HG03103 (cell line): ENCODE data around the gene ZNF518A.

Source experiments
- ATAC-seq: cut with Tn5 transposase; IDR thresholded peaks from one replicate; pipeline ENCODE4 v1.9.1; 2021; ENCODE audit warnings: low read depth; ENCODE audit not compliant: unreplicated experiment

The ZNF518A gene

GRCh38 chr10:96129387-96130325 lies at the start of gene ZNF518A:
TSS of gene ZNF518A (plus strand) at chr10:96130297. CDS start at chr10:96156323, 26,026 bp downstream.
- peak; percentile 67 for ATAC-seq

GRCh38 chr10:96082153-96082552 lies 47.9 kb upstream of the ZNF518A start:
- no peak for ATAC-seq

GRCh38 chr10:96082748-96083147 lies 47.3 kb upstream of the ZNF518A start:
- ATAC-seq, result no peak

- ATAC-seq, result no peak
Measured at GRCh38 chr10:96089116-96089515, 41.0 kb upstream of the ZNF518A start.

- ATAC-seq, result peak; percentile 83
Measured at GRCh38 chr10:96089670-96090462, 40.2 kb upstream of the ZNF518A start.

- no peak for ATAC-seq
Measured at GRCh38 chr10:96090463-96090800, 39.7 kb upstream of the ZNF518A start.

GRCh38 chr10:96092999-96093767 lies 36.9 kb upstream of the ZNF518A start:
- ATAC-seq, result no peak

- no peak for ATAC-seq
Measured at GRCh38 chr10:96093948-96094347, 36.1 kb upstream of the ZNF518A start.

- ATAC-seq, result no peak
Measured at GRCh38 chr10:96096958-96097357, 33.1 kb upstream of the ZNF518A start.

GRCh38 chr10:96097865-96098264 lies 32.2 kb upstream of the ZNF518A start:
- ATAC-seq, result no peak

- no peak for ATAC-seq
Measured at GRCh38 chr10:96107623-96108038, 22.5 kb upstream of the ZNF518A start.

GRCh38 chr10:96112531-96112930 lies 17.6 kb upstream of the ZNF518A start:
- ATAC-seq, result no peak

GRCh38 chr10:96118604-96119450 lies 11.3 kb upstream of the ZNF518A start:
- ATAC-seq, result no peak

- no peak for ATAC-seq
Measured at GRCh38 chr10:96122824-96123223, 7.3 kb upstream of the ZNF518A start.

- ATAC-seq, result no peak
Measured at GRCh38 chr10:96124230-96125141, 5.6 kb upstream of the ZNF518A start.

GRCh38 chr10:96125142-96125515 lies 5.0 kb upstream of the ZNF518A start:
- ATAC-seq, result no peak

GRCh38 chr10:96130326-96130995 lies 364 bp downstream of the ZNF518A start:
- ATAC-seq, result peak; percentile 51

- no peak for ATAC-seq
Measured at GRCh38 chr10:96131621-96132020, 1.5 kb downstream of the ZNF518A start.
